Liver (tissue), 9 donors: ENCODE results near the gene ZC3H7B. TPM values are rescaled to one million over a fixed set of nuclear protein-coding genes. Genes with fewer than 3 reads are reported as not detected.

Experiments used
- DNase-seq: peaks from one replicate; pipeline ENCODE4 v3.0.0-alpha.2; 2017; ENCODE audit warnings: low spot score
- H3K27ac ChIP-seq, 2 donors: one replicate each; pipeline ENCODE4 v1.7.0; 2013; ENCODE audit warnings: inconsistent platforms in 2 of 2, low read length in 2 of 2, control low read depth in 1 of 2, low read depth in 1 of 2, mild to moderate bottlenecking in 1 of 2
- H3K27me3 ChIP-seq, 4 donors: one replicate each; pipeline versions ENCODE4 v1.6.1 to v1.7.0; 2013; ENCODE audit warnings: low read length in 3 of 4, inconsistent platforms in 1 of 4, mild to moderate bottlenecking in 1 of 4, moderate library complexity in 1 of 4; ENCODE audit not compliant: control insufficient read depth in 4 of 4, insufficient read depth in 4 of 4
- H3K36me3 ChIP-seq, 4 donors: one replicate each; pipeline versions ENCODE4 v1.6.1 to v1.7.0; 2013; ENCODE audit warnings: low read length in 3 of 4, mild to moderate bottlenecking in 3 of 4, low read depth in 1 of 4, moderate library complexity in 1 of 4; ENCODE audit not compliant: control insufficient read depth in 4 of 4, insufficient read depth in 3 of 4
- H3K4me1 ChIP-seq, 4 donors: one replicate each; pipeline versions ENCODE4 v1.6.1 to v1.7.0; 2013; ENCODE audit warnings: low read length in 3 of 4, mild to moderate bottlenecking in 3 of 4, moderate library complexity in 1 of 4; ENCODE audit not compliant: control insufficient read depth in 4 of 4, insufficient read depth in 4 of 4
- H3K4me3 ChIP-seq, 3 donors: one replicate each; pipeline versions ENCODE4 v1.6.1 to v1.7.0; 2013; ENCODE audit warnings: low read length in 3 of 3, control low read depth in 1 of 3, low read depth in 1 of 3, mild to moderate bottlenecking in 1 of 3
- H3K9ac ChIP-seq, 2 donors: one replicate each; pipeline ENCODE4 v1.7.0; 2013; ENCODE audit warnings: low read length in 2 of 2, mild to moderate bottlenecking in 2 of 2, moderate library complexity in 2 of 2, control low read depth in 1 of 2, low read depth in 1 of 2
- H3K9me3 ChIP-seq, 4 donors: one replicate each; pipeline versions ENCODE4 v1.6.1 to v1.7.0; 2013; ENCODE audit warnings: low read length in 3 of 4; ENCODE audit not compliant: control insufficient read depth in 4 of 4
- EGR1 ChIP-seq, 2 donors: IDR thresholded peaks; 2 replicates each; pipeline ENCODE4 v1.6.1; 2016 to 2018; ENCODE audit warnings: antibody characterized with exemption in 2 of 2, low read depth in 2 of 2
- FOXA1 ChIP-seq: IDR thresholded peaks from 2 replicates; pipeline ENCODE4 v1.6.1; 2016; ENCODE audit warnings: antibody characterized with exemption
- FOXA2 ChIP-seq: IDR thresholded peaks from 2 replicates; pipeline ENCODE4 v1.6.1; 2016; ENCODE audit warnings: antibody characterized with exemption
- GABPA ChIP-seq, 2 donors: IDR thresholded peaks in 1 of 2; conservative IDR thresholded peaks in 1 of 2; 2 replicates each; pipeline ENCODE4 v1.6.1; 2016; ENCODE audit warnings: antibody characterized with exemption in 2 of 2, mild to moderate bottlenecking in 1 of 2, moderate library complexity in 1 of 2
- HNF4A ChIP-seq, 2 donors: conservative IDR thresholded peaks; 2 replicates each; pipeline ENCODE4 v1.6.1; 2016; ENCODE audit warnings: antibody characterized with exemption in 2 of 2, mild to moderate bottlenecking in 2 of 2
- HNF4G ChIP-seq: IDR thresholded peaks from 2 replicates; pipeline ENCODE4 v1.6.1; 2016; ENCODE audit warnings: antibody characterized with exemption
- JUND ChIP-seq, 2 donors: IDR thresholded peaks; 2 replicates each; pipeline ENCODE4 v1.6.1; 2016; ENCODE audit warnings: antibody characterized with exemption in 2 of 2
- RAD21 ChIP-seq, 2 donors: IDR thresholded peaks; 2 replicates each; pipeline ENCODE4 v1.6.1; 2016; ENCODE audit warnings: antibody characterized with exemption in 2 of 2, mild to moderate bottlenecking in 2 of 2
- REST ChIP-seq: IDR thresholded peaks from 2 replicates; pipeline ENCODE4 v1.6.1; 2016; ENCODE audit warnings: antibody characterized with exemption, mild to moderate bottlenecking
- RXRA ChIP-seq, 2 donors: IDR thresholded peaks; 2 replicates each; pipeline ENCODE4 v1.6.1; 2017 to 2018; ENCODE audit warnings: antibody characterized with exemption in 2 of 2, mild to moderate bottlenecking in 1 of 2
- SP1 ChIP-seq: IDR thresholded peaks from 2 replicates; pipeline ENCODE4 v1.6.1; 2018; ENCODE audit warnings: antibody characterized with exemption, mild to moderate bottlenecking
- TAF1 ChIP-seq: conservative IDR thresholded peaks from 2 replicates; pipeline ENCODE4 v1.6.1; 2016; ENCODE audit warnings: antibody characterized with exemption, mild to moderate bottlenecking
- YY1 ChIP-seq: IDR thresholded peaks from 2 replicates; pipeline ENCODE4 v1.6.1; 2016; ENCODE audit warnings: antibody characterized with exemption, mild to moderate bottlenecking
- ZBTB33 ChIP-seq: IDR thresholded peaks from 2 replicates; pipeline ENCODE4 v1.6.1; 2016; ENCODE audit warnings: antibody characterized with exemption
- WGBS: extraction: QIAGEN DNeasy Blood & Tissue Kit; methylation state at CpG from one replicate; pipeline ENCODE4 v1.1.7; 2013; 5-methylcytosine and 5-hydroxymethylcytosine counted together
- polyA plus RNA-seq, 2 donors: library from polyadenylated mRNA; stranded (reverse) in 1 of 2; unstranded in 1 of 2; fragments of 200-250 nt in 1 of 2; fragments of >200 nt in 1 of 2; fragmentation: Nextera tagmentation in 1 of 2; extraction: Ambion mirVana in 1 of 2; gene quantifications; one replicate each; pipeline versions ENCODE4 v1.2.1 to v1.2.3, GENCODE V29; 2013 to 2015
- total RNA-seq, 2 donors: library from RNA; depleted of rRNA; stranded (reverse); fragments of >200 nt; gene quantifications; one replicate each; pipeline ENCODE4 v1.2.3, GENCODE V29; 2014
- TF ChIP-seq, protein P1 (sequence below): fragments of 150-350 bp; IDR thresholded peaks from 2 replicates; pipeline ENCODE4 v1.5.1; 2017; ENCODE audit warnings: improper control_type of control experiment, low read depth, low read length; ENCODE audit not compliant: missing input control
- TF ChIP-seq, protein P2 (sequence below): IDR thresholded peaks from 2 replicates; pipeline ENCODE4 v1.6.1; 2016; ENCODE audit warnings: antibody characterized with exemption
- donor health status: healthy.
- donor health status: healthy.
- donor health status: healthy.
- donor health status: healthy.
- donor health status: healthy.

ZC3H7B gene
- total and polyA plus RNA-seq, 4 donors = 6.6 to 50.2 (median 26.1) TPM

GRCh38 chr22:41289671-41290070 lies 11.7 kb upstream of the ZC3H7B start:
- H3K4me3 ChIP-seq = no peak overlapping the region
- H3K9ac ChIP-seq = no peak overlapping the region
- no peak for TF ChIP-seq FOXA1
- no peak for TF ChIP-seq YY1
- TF ChIP-seq SP1 = no peak
- no peak for TF ChIP-seq RAD21 (IDR thresholded peaks at IDR 0.05)
- TF ChIP-seq EGR1 (IDR thresholded peaks at IDR 0.05; ENCODE audit: low read depth in 2 of 2) = no peak
- no peak for TF ChIP-seq TAF1
- TF ChIP-seq, protein P1, sequence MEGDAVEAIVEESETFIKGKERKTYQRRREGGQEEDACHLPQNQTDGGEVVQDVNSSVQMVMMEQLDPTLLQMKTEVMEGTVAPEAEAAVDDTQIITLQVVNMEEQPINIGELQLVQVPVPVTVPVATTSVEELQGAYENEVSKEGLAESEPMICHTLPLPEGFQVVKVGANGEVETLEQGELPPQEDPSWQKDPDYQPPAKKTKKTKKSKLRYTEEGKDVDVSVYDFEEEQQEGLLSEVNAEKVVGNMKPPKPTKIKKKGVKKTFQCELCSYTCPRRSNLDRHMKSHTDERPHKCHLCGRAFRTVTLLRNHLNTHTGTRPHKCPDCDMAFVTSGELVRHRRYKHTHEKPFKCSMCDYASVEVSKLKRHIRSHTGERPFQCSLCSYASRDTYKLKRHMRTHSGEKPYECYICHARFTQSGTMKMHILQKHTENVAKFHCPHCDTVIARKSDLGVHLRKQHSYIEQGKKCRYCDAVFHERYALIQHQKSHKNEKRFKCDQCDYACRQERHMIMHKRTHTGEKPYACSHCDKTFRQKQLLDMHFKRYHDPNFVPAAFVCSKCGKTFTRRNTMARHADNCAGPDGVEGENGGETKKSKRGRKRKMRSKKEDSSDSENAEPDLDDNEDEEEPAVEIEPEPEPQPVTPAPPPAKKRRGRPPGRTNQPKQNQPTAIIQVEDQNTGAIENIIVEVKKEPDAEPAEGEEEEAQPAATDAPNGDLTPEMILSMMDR = no peak
- no peak for TF ChIP-seq HNF4G
- TF ChIP-seq GABPA (IDR thresholded peaks at IDR 0.05 in 1 of 2, conservative IDR thresholded peaks at IDR 0.05 in 1 of 2) = no peak
- TF ChIP-seq JUND (IDR thresholded peaks at IDR 0.05) = no peak
- no peak for TF ChIP-seq FOXA2
- TF ChIP-seq REST = no peak
- no peak for TF ChIP-seq RXRA (IDR thresholded peaks at IDR 0.05)
- TF ChIP-seq, protein P2, sequence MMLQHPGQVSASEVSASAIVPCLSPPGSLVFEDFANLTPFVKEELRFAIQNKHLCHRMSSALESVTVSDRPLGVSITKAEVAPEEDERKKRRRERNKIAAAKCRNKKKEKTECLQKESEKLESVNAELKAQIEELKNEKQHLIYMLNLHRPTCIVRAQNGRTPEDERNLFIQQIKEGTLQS = no peak
- TF ChIP-seq HNF4A (conservative IDR thresholded peaks at IDR 0.05) = no peak
- TF ChIP-seq ZBTB33 = no peak
- H3K27ac ChIP-seq = peak overlapping the region; percentile 54 to 97
- 98% methylated on average over 1 of the region's 1 CpG for whole genome bisulfite sequencing
- no peaks in the 10 kb centered on the region for H3K27me3 ChIP-seq
- H3K36me3 ChIP-seq = peaks cover 0 to 1% (median 0%) of the 10 kb centered on the region in 4 donors
- no peaks in the 10 kb centered on the region for H3K9me3 ChIP-seq
- no peak for DNase-seq
- H3K4me1 ChIP-seq = peaks cover 5 to 25% (median 18%) of the 10 kb centered on the region in 4 donors
